Stomach (tissue), 4 donors: Measurements from ENCODE around the gene YKT6.

Experiments used
- POLR2A ChIP-seq, 4 donors: fragments of 450-650 bp; IDR thresholded peaks; one replicate each; pipeline ENCODE4 v1.6.1; 2016; ENCODE audit warnings: antibody characterized with exemption in 4 of 4, control low read depth in 2 of 4, mild to moderate bottlenecking in 1 of 4, moderate library complexity in 1 of 4
- TF ChIP-seq, protein P1 (sequence below), 7 experiments: fragments of 450-650 bp in 4 of 7; fragments of 200-600 bp in 3 of 7; sonication (generic) in 3 of 7; IDR thresholded peaks; one replicate each; pipeline ENCODE4 v1.5.1; 2016 to 2019; ENCODE audit warnings: antibody characterized with exemption in 7 of 7, control low read depth in 2 of 7, mild to moderate bottlenecking in 1 of 7

DNA sequence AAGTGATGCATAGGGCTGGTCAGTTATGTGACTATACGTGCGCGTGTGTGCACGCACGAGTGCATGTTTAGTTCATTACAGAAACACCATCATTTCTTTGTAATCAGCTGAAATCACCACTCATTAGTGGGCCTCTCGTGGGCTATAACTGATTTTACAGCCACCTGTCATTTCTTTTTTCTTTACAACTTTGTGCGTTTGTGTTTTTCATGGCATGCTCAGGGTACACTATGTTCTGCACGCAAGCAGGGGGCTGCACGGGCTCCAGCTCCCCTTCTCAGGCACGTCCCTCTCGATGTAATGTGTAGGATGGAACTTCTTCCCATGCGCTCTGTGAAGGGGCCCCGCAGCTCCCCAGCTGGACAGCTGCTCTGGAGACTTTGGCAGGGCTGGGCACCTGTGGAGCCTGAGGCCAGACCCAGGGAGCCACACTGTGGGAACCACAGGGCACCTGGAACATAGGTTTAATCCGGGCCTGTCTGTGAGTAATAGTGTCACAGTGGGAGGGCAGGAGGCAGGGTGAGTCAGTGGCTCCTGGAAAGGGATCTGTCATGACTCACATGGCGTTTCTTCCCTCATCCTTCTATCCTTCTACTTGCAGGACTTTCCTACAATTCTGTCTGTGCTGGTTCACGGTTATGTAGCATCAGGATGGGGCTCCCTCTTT, 16.4 kb upstream of the YKT6 start:
- TF ChIP-seq POLR2A (IDR thresholded peaks at IDR 0.05) = no peak
- TF ChIP-seq, protein P1, sequence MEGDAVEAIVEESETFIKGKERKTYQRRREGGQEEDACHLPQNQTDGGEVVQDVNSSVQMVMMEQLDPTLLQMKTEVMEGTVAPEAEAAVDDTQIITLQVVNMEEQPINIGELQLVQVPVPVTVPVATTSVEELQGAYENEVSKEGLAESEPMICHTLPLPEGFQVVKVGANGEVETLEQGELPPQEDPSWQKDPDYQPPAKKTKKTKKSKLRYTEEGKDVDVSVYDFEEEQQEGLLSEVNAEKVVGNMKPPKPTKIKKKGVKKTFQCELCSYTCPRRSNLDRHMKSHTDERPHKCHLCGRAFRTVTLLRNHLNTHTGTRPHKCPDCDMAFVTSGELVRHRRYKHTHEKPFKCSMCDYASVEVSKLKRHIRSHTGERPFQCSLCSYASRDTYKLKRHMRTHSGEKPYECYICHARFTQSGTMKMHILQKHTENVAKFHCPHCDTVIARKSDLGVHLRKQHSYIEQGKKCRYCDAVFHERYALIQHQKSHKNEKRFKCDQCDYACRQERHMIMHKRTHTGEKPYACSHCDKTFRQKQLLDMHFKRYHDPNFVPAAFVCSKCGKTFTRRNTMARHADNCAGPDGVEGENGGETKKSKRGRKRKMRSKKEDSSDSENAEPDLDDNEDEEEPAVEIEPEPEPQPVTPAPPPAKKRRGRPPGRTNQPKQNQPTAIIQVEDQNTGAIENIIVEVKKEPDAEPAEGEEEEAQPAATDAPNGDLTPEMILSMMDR (IDR thresholded peaks at IDR 0.05) = no peak
